EL (cell line): ENCODE measurements around the gene CSPG4.
"Not testable (repeated sequence)": the region's sequence is repeated elsewhere in the genome, so short reads cannot be mapped to it uniquely, and the experiment has no call there.

Experiments
- DNase-seq: peaks from one replicate; pipeline ENCODE4 v3.0.0-alpha.2; 2016

The CSPG4 gene

GRCh38 chr15:75712668-75713337 lies at the start of gene CSPG4:
CSPG4 (minus strand) TSS chr15:75712848; CDS start chr15:75712755, 93 bp downstream.
- DNase-seq, result peak; percentile 78

DNA sequence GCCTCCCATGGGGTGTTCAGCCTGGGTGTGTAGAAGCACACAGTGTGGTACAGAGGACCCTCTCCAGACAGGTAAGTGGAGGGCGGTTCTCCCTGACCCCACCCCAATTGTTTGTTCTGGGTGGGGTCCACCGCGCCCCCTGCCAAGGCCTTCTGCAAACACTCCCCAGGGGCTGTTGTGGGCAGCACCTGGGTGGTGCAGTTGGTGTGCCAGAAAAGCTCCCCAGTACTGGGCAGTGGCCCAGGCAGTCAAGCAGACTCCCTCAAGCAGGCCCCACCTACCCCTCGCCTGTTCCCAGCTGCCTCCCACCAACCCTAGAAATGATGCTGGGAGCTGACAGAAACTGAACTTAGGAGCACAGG lies 49.7 kb upstream of the CSPG4 start:
- not testable (repeated sequence) for DNase-seq

- no peak for DNase-seq
Measured at GRCh38 chr15:75761446-75762356, 49.1 kb upstream of the CSPG4 start.

- DNase-seq, result no peak
Measured at GRCh38 chr15:75760704-75761435, 48.2 kb upstream of the CSPG4 start.

DNA sequence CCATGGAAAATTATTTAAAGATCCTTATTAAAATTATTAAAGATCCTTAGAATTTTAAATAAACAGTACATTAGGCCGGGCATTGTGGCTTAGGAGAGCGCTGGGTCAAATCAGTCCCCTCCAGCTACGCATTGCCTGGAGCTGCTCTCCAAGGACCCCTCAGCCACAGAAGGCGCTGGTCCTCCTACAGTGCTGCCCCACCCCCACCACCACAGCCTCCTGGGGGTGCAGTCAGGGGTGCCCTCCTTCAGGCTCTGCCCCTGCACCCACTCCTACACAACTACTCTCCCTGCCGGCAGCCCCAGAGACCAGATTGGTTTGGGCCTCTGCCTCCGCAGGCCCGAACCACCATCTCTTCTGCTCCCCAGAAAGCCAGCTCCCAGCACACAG lies 47.5 kb upstream of the CSPG4 start:
- not testable (repeated sequence) for DNase-seq

GRCh38 chr15:75759416-75760130 lies 46.9 kb upstream of the CSPG4 start:
- no peak for DNase-seq

DNA sequence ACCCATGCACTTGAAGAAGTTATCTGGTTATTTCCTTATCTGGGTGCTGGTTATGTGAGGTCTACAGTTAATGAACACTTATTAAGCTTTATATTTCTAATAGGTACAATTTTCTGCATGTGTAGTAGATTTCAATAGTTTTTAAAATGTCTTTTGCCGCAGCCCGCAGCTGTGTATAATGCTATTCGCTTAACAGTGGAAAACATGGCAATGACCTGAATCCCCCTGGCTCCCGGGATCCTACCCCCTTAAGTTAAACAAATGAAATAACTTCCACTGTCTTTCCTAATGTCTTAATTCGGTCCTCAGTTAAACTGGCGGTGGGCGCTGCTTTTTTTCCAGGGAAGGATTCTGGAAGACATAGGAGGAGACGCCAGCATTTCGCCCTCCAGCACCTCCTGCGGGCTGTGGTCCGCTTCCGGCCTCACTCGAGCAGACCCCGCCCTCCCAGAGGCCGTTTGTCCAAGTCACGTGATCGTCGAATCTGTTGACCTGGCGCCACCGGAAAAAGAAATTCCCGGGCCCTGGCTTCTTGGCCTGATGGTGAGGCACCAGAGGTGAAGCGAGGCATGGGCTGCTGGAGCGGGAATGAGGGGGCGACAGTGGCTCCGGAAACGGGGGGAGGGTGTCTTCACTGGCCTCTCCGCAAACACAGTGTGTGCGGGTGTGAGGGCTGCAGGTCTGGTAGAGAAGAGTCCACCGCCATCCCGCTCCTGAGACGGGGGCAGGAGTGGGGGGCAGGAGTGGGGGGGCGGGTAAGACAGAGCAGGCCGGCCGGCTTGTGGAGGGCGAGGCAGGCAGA lies 45.6 kb upstream of the CSPG4 start:
- DNase-seq, result peak; percentile 93

- DNase-seq, result not testable (repeated sequence)
Measured at GRCh38 chr15:75754871-75755270, 42.2 kb upstream of the CSPG4 start.

DNA sequence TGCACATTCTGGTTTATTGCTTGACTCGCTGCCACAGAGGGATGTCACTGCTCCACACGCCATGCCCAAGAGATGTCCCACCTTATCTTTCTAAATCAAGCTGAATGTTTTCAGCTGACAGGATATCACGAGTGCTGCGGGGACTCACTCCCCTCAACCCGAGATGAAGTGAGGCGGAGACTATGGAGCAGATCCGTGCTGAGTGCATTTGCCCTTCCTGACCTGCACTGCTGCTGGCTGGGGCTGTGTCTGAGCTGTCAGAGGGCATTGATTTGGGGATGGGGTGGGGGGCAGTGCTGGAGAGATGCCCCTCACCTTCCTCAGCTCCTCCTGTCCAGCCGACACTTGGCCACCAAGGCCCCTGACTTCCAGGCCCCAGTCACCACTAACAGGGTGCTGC lies 40.5 kb upstream of the CSPG4 start:
- DNase-seq, result no peak

- no peak for DNase-seq
Measured at GRCh38 chr15:75751891-75752290, 39.2 kb upstream of the CSPG4 start.

GRCh38 chr15:75751116-75751875 lies 38.6 kb upstream of the CSPG4 start:
- DNase-seq, result no peak

- no peak for DNase-seq
Measured at GRCh38 chr15:75750261-75751050, 37.8 kb upstream of the CSPG4 start.

DNA sequence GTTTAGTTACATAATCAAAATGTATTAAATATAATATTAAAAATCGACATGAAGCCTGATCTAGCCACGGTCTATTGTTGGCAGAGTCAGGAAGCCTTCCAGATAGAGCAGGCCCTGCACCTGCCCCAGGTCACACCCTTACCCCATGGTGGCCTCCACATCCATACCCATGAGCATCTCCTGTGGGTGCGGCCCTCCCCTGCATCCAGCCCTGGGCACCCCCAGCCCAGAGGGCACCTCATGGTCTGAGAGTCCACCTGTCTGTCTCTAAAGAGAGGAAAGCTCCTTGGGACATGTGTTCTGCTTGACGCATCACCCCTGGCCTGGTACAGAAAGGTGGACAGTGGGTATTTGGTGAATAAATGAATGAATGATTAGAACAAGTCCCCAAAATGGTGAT lies 37.2 kb upstream of the CSPG4 start:
- no peak for DNase-seq

DNA sequence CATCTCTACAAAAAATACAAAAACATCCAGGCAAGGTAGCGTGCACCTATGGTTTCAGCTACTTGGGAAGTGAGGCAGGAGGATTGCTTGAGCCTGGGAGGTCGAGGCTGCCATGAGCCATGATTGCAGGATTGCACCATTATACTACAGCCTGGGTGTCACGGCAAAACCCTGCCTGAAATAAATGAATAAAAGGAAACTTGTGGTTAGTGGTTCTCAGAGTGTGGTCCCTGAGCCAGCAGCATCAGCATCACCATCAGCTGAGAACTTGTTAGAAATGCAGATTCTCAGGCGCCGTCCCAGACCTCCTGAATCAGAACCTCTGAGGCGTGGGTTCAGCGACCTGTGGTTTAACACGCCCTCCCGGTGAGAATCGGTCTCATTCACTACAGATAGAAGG lies 36.2 kb upstream of the CSPG4 start:
- not testable (repeated sequence) for DNase-seq

- DNase-seq, result not testable (repeated sequence)
Measured at GRCh38 chr15:75747121-75747520, 34.5 kb upstream of the CSPG4 start.

DNA sequence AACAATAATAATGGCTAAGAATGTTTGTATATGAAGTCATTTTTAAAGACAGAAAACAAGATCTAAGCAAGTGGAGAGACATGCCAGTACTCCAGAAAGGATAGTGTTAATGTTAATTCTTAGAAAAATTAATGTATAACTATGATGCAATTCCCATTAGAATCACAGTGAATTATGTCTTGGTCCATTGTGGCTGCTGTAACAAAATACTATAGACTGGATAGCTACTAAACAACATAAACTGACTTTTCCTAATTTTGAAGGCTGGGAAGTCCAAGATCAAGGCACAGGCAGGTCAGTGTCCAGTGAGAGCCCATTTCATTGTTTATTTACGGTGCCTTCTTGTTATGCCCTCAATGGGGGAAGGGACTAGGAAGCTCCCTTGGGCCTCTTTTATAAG lies 32.7 kb upstream of the CSPG4 start:
- DNase-seq, result no peak

DNA sequence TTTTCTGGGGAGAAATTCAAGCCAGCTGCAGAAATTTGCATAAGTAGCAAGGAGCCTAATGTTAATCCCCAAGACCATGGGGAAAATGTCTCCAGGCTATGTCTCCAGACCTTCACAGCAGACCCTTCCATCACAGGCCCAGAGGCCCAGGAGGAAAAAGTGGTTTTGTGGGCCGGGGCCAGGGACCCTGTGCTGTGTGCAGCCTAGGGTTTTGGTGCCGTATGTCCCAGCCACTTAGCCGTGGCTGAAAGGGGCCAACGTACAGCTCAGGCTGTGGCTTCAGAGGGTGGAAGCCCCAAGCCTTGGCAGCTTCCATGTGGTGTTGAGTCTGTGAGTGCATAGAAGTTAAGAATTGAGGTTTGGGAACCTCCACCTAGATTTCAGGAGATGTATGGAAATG lies 29.7 kb upstream of the CSPG4 start:
- DNase-seq, result not testable (repeated sequence)

- DNase-seq, result no peak
Measured at GRCh38 chr15:75739791-75740190, 27.1 kb upstream of the CSPG4 start.

DNA sequence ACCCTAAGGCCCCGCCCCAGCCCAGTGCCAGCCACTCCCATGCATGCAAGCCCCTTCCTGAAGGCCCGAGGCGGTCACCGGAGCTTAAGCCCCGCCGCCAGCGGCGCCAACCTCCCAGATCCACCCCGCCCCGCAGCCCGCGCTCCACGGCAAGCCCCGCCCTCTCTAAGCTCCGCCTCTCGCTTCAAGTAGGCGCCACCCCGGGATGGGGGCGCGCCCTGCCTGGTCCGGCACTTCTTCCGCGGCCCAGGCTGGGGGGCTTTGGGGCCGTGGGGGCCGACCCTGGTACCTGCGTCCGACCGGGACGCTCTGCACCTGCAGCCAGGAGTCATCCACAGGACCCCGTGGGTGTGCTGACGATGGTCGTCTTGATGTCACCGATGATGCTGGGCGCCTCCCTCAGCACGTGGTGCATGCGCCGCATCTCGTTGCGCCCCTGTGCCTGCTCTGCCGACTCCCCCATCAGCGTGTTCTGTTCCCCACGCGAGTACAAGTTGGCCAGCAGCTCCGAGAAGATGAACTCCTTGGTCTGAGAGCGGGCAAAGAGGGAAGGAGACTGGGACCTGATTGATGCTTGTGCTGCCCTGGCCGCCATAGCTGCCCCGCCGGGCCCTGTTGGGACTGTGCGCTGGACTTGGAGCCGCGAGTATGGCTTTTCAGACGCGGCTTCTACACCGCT lies 26.1 kb upstream of the CSPG4 start:
- DNase-seq, result peak; percentile 95
